Peyer's patch (tissue), 4 donors: ENCODE data around the gene CACNG4.

Experiments
- POLR2A ChIP-seq, 2 donors: fragments of 450-650 bp; IDR thresholded peaks; one replicate each; pipeline ENCODE4 v1.5.1; 2017; ENCODE audit warnings: antibody characterized with exemption in 2 of 2, mild to moderate bottlenecking in 2 of 2, moderate library complexity in 2 of 2
- TF ChIP-seq, protein P1 (sequence below), 6 experiments: fragments of 450-650 bp in 4 of 6; fragments of 200-600 bp in 2 of 6; sonication (generic) in 1 of 6; IDR thresholded peaks; one replicate each; pipeline ENCODE4 v1.5.1; 2017 to 2019; ENCODE audit warnings: antibody characterized with exemption in 6 of 6, mild to moderate bottlenecking in 3 of 6, moderate library complexity in 1 of 6

DNA sequence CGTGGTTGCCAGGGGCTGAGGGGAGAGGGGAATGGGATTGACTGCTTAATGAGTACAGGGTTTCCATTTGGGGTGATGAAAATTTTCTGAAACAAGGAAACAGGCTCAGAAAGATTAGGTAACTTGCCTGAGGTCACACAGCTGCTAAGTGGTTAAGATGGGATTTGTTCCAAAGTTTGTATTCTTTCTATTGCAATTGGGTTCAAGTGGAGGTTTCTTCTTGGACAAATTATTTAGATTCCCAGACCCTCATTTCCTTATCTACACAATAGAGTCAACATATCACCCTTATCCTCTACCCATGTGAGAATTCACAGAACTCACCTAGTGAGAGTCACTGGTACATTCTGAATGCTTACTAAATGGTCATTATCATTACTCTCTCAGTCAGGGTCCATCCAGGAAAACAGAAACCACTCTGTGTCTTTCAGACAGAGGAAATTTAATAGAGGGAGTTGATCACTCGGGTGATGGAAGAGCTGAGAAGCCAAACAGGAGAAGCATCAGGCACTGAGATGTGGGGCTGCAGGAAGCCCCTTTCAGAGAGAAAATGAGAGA is 22.6 kb downstream of the CACNG4 start:
- TF ChIP-seq, protein P1, sequence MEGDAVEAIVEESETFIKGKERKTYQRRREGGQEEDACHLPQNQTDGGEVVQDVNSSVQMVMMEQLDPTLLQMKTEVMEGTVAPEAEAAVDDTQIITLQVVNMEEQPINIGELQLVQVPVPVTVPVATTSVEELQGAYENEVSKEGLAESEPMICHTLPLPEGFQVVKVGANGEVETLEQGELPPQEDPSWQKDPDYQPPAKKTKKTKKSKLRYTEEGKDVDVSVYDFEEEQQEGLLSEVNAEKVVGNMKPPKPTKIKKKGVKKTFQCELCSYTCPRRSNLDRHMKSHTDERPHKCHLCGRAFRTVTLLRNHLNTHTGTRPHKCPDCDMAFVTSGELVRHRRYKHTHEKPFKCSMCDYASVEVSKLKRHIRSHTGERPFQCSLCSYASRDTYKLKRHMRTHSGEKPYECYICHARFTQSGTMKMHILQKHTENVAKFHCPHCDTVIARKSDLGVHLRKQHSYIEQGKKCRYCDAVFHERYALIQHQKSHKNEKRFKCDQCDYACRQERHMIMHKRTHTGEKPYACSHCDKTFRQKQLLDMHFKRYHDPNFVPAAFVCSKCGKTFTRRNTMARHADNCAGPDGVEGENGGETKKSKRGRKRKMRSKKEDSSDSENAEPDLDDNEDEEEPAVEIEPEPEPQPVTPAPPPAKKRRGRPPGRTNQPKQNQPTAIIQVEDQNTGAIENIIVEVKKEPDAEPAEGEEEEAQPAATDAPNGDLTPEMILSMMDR (IDR thresholded peaks at IDR 0.05) = no peak
- TF ChIP-seq POLR2A (IDR thresholded peaks at IDR 0.05) = no peak
